ENCODE data around the gene SARM1. TPM values are rescaled to one million over a fixed set of nuclear protein-coding genes. Genes with fewer than 3 reads are reported as not detected.

The SARM1 gene
- total and polyA plus RNA-seq, 2 of the 13 experiments (the other 11 are each of a cell fraction or from before 2014, with no cell fraction given): 0.73 to 0.86 TPM

GRCh38 chr17:28357061-28357900, 14.2 kb upstream of the SARM1 start, which contains the start of gene POLDIP2 (continued):
- TF ChIP-seq HOXA3 (CRISPR knock-in tag; IDR thresholded peaks at IDR 0.05) (peak; percentile 98), ZNF407 (CRISPR knock-in tag; IDR thresholded peaks at IDR 0.05; ENCODE audit: not compliant biosample characterization) (peak; percentile 68), ATAD3A (CRISPR knock-in tag; IDR thresholded peaks at IDR 0.05) (no peak), MYNN (CRISPR knock-in tag; IDR thresholded peaks at IDR 0.05; ENCODE audit: low read depth) (no peak; the same call in 1 of the 2 replicates), ZZZ3 (CRISPR knock-in tag; IDR thresholded peaks at IDR 0.05; ENCODE audit: borderline replicate concordance) (peak; percentile 83; the same call in 1 of the 2 replicates), ZNF329 (CRISPR knock-in tag; IDR thresholded peaks at IDR 0.05; ENCODE audit: low read depth) (no peak), ETV6 (CRISPR knock-in tag; conservative IDR thresholded peaks at IDR 0.05) (peak; percentile 86), PHF21A (CRISPR knock-in tag; IDR thresholded peaks at IDR 0.05) (peak; percentile 74), RERE (CRISPR knock-in tag; IDR thresholded peaks at IDR 0.05; ENCODE audit: low read depth) (0 out of 2 replicates have a peak, but pooled peaks have one; percentile 26)
- TF ChIP-seq, protein P1, sequence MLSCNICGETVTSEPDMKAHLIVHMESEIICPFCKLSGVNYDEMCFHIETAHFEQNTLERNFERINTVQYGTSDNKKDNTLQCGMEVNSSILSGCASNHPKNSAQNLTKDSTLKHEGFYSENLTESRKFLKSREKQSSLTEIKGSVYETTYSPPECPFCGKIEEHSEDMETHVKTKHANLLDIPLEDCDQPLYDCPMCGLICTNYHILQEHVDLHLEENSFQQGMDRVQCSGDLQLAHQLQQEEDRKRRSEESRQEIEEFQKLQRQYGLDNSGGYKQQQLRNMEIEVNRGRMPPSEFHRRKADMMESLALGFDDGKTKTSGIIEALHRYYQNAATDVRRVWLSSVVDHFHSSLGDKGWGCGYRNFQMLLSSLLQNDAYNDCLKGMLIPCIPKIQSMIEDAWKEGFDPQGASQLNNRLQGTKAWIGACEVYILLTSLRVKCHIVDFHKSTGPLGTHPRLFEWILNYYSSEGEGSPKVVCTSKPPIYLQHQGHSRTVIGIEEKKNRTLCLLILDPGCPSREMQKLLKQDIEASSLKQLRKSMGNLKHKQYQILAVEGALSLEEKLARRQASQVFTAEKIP (CRISPR knock-in tag; IDR thresholded peaks at IDR 0.05; ENCODE audit: borderline replicate concordance): no peak
